NCI-H1930 (cell line): ENCODE data around the gene UBE2E2.
A peak's percentile ranks its signal among the peaks of the same experiment; 100 is the strongest.
"Not testable (repeated sequence)": the region's sequence is repeated elsewhere in the genome, so short reads cannot be mapped to it uniquely, and the experiment has no call there.

Experiments used
- DNase-seq, 2 experiments: peaks; one replicate each; lab custom pipeline; 2025; lab: John Stamatoyannopoulos, UW

The UBE2E2 gene

DNA sequence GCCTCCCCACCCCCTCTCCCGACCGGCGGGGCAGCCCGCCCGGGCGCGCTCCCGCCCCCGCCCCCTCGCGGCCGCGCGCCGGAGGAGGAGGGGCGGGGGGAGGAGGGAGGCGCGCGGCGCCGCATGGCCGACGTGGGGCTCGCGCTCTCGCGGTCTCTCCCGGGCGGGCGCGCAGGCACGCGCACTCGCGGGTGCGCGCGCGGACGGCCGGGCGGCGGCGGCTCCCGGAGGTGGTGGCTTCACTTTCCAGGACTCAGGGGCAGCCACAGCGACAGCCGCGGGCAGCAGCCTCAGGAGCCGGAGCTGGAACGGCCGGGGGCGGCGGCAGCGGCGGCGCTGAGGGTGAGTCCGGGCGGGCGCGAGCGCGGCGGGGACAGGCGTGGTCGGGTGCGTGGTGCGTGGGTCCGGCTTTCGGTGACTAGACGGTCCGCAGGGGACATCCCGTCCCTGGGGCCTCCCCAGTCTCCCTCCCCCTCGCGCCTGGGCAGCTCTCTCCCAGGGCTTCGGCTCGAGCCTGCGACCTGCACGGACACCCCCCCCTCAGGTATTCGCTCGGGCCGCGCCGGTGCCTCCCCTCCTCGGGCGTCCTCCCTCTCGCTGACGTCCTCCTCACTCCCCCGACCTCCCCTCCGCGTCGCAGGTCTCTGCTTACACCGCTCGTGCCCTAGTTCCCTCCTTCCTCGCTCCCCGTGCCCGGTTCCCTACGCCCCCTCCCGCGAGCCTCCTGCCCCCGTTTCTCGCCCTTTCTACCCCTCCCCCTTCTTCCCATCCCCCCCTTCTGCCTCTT is at the start of gene UBE2E2:
Gene UBE2E2, plus strand, starts transcription at position 407 of the 787 bp plus-strand sequence.
- peak; percentile 13 to 35 for DNase-seq

DNA sequence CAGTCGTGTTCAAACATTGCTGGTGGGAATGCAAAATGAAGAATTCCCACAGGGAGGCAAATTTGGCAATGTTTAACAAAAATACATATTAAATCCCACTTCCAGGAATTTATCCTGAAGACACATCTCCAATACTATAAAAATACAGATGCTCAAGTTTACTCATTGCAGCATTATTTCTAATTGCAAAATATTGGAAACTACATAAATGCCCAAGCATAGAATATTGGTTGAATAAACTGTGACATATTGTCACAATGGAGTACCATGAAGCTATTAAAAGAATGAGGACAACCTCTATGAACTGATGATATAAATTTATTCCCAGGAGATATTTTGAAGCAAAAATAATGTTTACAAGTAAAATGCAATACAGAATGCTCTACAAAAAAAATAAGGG is 49.7 kb upstream of the UBE2E2 start:
- DNase-seq, result no peak

DNA sequence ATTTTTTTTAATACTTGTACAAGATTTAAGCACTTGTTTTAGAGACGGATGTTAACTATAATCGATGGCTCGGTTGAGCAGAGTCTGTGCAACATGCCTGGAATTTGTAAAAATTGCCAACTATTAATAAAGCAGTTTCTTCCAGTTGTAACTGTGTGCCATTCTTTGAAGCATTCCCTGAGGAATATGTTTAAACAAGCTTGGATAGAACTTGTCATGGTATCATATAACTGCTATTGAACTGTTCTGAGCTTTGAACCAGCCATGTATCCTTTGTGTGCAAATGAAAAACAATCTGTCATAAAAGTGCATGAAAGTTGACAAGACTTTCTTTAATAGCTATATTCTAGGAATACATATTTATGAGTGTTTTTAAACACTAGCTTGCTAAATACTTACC is 45.8 kb upstream of the UBE2E2 start:
- DNase-seq, result no peak

DNA sequence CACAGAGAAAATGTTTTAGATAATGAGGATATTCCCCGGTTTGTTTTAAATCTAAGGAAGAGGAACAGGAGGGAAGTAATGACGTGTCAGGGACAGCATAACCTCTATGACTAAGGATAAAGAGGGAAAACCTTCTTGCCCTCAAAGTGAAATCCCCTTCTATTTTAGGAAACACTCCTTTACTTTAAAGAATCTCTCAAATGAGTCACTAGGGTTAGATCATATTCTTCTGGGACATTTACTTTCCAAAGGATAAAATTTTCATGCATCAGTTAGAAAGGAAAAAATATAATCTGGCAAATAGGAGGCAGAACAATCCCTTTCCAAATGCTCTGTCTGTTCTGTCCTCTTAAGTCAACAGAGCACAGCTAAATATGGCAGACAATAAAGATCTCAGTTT is 43.2 kb upstream of the UBE2E2 start:
- no peak for DNase-seq

DNA sequence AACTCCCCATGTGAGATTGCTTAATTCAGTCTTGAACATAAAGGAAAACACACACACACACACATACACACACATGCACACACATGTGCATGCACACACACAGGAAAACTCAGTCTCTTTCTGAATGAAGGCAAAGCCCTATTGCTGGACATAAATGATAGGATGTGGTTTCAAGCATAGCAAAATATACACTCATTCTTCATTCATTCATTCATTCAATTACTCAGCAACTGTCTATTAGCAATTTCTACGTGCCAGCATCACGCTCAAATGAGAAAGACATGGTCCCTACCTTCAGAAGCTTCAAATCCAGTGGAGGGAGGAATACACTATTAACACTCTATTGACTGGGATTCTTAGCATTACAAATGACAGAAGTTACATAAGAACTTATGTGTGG is 41.8 kb upstream of the UBE2E2 start:
- DNase-seq, result no peak

DNA sequence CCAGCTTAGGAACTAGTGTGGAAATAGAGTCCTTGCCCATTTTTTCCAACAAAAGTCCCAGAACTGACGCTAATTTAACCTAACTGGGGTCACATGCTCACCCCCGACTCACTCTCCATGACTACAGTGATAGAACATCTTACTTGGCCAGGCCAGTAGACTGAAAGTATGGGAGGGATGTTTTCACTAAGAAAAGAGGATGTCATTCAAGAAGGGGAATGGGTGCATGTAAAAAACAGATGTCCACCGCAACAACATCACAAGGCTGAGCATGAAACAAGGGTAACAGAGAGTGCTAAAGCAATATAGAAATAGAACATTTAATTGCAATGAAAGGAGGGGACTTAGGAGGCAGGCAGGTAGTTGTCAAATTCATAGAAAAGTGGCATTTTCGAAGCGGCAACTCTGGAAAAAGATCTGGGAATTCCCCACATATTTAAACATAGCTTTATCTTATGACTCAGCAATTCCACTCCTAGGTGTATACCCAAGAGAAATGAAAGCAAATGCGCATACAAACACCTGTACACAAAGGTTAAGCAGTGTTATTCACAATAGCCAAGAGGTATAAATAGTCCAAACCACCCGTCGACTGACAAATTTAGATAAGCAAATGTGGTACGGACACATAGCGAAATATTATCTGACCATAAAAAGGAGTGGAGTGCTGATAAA is 41.1 kb upstream of the UBE2E2 start:
- DNase-seq, result no peak

DNA sequence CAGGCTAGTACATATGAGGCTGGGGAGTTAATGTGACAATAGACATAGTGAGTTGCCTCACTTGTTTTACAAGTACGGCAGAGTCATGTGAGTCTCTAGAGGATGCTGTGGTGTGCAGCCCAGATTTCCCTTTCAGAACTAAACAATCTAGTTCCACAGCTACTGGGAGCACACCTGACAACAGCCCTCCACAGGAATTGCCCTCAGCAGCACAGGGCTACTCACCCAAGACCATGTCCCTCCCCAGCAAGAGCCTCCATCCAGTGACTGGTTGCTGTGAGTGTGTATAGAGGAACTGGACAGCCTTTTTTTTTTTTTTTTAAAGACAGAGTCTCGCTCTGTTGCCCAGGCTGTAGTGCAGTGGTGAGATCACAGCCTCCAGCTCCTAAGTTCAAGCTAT is 40.2 kb upstream of the UBE2E2 start:
- no peak for DNase-seq

DNA sequence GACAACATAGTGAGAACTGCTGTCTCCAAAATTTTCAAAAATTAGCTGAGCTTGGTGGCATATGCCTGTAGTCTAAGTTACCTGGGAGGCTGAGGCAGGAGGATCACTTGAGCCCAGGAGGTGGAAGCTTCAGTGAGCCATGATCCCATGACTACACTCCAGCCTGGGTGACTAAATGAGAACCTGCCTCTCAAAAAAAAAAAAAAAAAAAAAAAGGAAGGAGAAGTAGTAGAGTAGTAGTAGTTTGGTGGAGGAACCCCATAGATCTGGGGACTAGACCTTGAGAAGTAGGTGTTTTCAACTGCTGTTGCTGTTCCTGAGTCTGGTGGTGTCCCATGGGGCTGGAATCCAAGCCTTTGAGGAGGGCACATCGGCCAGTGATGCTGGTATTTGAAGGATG is 38.4 kb upstream of the UBE2E2 start:
- no peak for DNase-seq

DNA sequence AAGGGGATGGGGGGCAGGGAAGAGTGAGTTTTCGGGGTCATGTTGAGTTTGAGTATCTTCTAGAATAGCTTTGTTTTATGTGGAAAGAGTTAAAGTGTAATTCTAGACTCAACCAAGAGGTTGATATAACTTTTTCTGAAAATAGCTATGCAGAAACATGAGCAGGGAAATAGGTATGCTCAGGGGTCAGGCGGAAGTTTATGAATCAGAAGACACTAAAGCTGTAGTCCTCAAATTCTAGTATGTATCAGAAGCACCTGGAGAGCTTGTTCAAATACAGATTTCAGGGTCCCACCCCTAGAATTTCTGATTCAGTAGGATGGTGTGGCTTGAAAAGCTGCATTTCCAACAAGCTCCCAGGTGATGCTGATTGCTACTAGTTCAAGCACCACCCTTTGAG is 37.6 kb upstream of the UBE2E2 start:
- DNase-seq, result no peak

DNA sequence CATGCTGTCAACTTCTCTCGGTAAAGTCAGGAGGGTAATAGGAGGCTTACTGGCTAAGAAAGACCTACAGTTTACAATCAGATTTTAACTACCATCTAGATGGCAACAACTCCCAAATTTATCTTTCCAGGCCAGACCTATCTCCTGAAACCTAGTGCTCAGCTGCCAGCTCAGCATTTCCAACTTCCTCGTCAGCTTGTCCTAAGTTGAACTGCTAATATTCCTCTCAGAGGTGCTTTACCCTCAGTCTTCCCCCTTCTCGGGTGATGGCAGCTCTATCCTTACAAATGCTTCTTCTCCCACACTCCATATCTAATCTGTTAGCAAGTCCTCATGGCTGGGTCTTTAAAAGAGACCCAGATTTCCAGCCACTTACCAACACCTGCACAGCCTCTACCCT is 36.9 kb upstream of the UBE2E2 start:
- no peak for DNase-seq

DNA sequence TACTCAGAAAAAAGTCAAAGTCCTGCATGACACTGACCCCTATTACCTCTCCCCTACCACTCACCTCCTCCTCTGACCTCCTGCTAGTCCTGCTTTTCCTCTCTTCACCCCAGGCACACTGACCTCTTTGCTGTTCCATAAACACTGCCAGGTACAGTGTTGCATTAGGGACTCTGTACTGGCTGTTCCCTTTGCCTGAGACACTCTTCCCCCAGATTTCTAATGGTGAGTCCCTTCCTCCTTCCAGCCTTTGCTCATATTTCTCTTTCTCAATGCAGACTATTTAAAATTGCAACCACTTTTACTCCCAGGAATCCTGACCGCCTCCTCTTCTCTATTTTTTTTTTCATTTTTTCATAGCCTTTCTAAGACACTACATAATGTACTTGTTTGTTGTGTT is 36.3 kb upstream of the UBE2E2 start:
- DNase-seq, result no peak

DNA sequence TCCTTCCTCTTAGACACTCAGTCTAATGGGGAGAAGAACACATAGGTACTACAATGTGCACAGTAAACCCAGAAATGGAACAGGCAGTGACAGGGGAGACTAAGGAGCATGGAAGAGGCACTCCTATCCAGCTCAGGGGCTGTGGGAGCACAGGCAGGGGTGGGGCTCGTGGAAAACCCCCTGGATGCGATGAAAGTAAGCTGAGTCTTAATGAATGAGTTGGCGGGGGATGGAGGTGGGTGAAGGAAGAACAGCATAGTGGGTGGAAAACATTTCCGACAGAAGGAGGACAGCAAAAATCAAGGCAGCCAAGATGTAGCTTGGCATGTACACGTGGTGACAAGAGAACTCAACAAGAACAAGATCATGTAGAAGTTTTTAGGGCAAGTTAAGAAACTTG is 33.6 kb upstream of the UBE2E2 start:
- no peak for DNase-seq

DNA sequence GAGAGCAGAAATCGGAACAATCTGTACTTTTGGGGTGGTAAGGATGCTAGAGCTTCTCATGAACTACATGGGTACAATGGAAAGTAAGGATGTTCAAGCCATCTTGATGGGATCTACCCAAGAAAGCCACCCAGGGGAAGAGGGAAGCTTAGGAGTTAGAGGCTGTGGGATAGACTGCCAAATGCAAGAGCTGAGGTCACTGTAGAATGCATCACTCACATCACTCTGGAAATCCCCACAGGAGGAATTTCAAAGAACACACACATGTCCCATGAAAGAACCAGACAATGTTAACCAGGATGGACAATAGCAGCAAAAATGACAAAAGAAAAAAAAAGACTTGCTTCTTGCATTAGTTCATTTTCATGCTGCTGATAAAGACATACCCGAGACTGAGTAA is 32.8 kb upstream of the UBE2E2 start:
- DNase-seq, result no peak

DNA sequence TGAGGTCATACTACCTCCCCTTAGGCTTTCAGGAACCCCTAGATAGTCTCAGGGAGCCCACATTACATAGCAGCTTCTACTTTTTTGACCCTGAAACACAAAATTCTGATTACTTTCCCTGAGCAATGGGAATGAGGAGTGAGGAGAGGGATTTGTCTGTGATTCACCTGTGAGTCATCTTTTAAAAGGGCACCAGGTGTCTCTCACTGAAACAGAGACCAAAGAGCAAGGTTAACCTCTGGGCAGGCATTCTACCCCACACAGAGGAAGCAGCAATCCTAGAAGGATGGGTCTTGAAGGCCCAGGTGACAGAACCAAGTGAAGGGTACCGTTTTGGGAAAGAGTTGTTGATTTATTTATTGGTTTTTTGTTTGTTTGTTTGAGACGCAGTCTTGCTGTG is 31.1 kb upstream of the UBE2E2 start:
- DNase-seq, result no peak

DNA sequence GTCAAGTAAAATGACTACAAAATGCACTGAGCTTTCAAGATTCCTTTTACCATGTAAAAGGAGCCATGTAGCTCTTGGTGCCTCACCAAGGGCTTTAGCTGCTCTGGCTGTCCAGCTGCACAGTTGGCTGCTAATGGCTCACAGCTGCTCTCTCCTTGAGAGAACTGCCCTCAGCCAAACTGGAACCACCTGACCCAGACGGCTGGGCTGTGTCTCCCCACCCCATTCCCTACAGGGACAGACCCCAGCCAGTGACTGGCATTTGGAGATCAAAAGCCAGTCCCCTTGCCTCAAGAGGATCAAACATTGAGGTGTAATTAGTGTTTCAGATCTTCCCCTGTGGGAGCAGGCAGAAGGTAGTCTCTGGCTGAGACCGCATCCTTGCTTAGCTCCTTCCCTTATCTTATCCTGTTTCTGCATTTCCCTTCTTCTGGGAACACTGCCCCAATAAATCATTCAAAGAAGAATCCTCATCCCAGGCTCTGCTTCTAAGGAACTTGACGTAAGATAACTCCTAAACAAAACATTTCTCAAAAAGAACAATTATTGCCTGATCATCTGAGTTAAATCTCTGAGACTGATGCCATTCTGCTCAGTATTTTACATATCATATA is 28.6 kb upstream of the UBE2E2 start:
- no peak for DNase-seq

DNA sequence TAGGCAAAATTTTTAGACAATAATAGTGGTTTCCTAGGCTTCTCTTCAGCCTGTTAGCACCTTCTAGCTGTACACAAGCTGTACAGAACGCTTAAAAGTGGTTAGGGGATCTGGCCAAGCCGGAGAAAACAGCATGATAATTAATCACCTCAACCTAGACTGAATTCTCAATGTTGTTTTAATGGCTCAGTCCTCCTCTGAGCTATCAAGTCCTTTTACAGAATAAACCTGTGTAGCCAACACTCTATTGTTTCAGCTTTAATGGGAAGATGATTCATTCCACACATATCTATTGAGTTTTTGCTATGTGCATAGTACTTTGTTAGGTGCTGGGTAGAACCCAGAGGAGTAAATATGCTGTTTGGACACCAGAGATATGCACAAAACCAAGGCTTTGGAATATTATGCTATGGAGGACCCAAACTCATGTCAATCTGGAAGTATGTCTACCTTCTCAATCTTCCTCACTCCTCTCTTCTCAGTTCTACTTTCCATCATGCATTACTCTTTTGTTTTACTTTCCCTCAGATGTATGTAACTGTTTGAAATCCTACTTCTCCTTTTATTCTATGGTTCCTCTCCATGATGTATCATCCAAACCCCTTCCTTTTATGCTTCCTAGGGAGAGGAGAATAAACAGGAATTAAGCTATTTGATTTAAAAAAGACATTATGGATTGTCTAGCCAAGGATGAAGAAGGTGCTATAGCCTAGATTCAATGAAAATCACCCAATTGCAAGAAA is 27.6 kb upstream of the UBE2E2 start:
- DNase-seq, result no peak

DNA sequence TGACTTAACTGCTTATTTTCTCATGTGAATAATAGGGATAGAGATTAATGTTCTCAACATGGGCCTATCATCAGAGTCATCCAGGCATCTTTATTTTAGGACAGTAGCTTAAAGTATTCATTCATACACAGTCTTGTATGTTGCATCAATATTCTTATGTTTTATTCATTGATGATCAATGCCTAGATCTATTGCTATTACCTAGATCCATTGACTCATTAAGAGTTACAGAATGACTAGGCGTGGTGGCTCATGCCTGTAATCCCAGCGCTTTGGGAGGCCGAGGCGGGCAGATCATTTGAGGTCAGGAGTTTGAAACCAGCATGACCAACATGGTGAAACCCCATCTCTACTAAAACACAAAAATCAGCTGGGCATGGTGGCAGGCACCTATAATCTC is 26.3 kb upstream of the UBE2E2 start:
- DNase-seq, result not testable (repeated sequence)

DNA sequence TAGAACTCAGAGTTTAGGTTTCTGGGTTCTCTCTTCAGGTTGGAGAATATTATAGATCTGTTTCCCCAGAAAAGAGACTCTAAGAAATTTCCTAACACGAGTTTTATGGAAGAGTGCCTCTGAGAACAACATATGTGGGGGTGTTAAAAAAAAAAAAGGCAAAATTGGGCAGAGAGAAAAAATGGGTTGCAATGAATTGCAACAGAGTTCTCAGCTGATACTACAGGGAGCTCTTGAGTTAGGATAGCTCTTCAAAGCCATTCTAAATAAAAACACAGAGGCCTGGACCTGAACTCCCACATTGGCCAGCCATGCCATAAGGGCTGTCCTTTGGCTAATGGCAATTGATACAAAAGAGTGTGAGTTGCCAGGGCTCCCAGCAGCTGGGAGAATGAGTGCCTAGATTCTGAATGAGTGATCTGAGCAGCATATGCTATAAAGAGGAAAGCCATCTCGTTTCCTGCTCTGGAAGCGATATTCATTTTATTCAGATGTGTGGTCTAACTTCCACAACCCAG is 20.1 kb upstream of the UBE2E2 start:
- no peak for DNase-seq

DNA sequence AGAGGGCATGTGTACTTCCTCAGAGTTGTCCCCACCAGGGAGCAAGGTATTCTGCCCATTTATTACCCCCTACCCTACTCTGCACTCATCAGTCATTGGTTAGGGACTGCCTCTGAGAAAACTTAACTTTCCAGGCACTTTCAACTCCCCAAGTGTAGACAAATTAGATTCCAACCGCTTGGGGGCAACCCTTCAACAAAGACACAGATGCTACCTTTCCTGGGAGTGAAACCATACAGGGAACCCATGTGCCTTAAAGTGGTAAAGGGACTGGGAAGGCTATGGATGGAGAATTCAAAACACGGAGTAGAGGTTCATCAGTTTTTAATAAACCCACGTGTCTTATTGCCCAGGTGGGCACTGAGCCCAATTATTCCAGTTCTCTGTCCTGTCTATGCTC is 19.4 kb upstream of the UBE2E2 start:
- no peak for DNase-seq

DNA sequence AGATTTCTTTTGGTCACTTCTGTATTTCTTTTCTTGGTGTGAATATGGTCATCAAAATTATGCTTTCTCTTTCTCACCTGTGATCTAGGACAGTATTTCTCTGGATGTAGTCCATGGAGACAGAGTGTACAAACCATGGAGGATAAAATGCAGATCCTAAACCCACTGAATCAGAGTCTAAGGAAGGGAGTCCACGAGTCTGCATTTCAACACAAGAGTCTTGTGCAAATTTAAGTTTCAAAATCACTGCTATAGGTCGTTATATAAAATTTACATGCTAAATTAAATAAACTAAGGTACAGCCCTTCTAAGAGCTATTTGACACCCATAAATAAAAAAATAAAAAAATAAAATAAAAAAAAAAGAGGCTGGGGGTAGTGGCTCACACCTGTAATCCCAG is 17.3 kb upstream of the UBE2E2 start:
- no peak for DNase-seq

DNA sequence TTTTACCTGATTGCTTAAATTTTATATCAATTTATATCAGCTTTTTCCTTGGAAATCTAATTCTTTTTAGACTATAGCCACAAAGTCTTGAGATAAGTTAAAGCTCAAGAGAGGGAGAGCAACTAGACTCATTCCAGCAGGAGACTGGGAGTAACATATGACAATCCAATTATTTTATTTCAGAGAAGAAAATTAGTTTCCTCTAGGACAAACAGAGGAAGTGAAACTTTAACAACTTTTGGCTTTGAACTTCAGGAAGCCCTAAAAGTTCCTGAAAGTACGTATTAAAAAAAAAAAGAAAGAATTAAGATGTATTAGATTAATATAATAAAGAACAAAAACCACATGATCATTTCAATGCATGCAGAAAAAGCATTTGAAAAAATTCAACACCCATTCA is 13.9 kb upstream of the UBE2E2 start:
- no peak for DNase-seq

DNA sequence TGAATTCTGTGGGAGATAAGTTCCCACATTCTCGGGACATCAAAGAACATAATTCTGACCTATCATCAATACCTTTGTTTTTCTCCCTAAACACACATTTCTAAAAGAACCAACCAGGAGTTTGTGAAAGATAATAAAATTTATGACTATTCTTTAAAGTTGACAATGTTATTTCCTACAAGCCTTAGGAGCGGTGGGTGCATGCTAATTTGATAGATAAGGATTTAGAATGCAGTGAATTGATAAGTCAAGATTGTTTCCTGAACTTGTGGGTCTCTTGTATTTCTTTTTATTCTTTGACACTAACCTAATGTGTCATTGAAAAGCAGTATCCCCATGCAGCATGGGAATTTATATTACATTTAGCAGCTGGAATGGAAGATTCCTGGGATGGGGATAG is 10.3 kb upstream of the UBE2E2 start:
- DNase-seq, result no peak

DNA sequence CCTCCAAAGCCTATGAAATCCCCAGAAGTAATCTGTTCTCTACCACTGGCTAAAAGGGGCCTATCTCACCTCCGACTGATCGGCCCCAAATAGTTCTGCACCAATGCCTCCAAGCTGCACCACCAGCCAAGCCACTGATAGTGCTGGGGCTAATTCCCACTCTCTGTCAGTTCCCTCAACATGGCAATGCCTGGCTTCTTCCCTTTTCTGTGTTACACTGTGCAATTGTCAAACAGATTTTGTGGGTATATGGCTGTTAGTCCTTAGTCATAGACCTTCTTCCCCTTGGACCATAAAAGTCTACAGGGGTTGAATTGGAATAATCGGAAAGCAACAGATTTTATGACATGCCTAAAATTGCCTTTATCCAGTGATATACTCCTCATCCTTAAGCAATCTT is 9.3 kb upstream of the UBE2E2 start:
- no peak for DNase-seq
